GM18508 (cell line): ENCODE measurements around the gene KATNB1.

Source experiments
- ATAC-seq: cut with Tn5 transposase; IDR thresholded peaks from one replicate; pipeline ENCODE4 v1.9.1; 2021; ENCODE audit warnings: moderate number of reproducible peaks; ENCODE audit not compliant: insufficient read depth, unreplicated experiment

Gene KATNB1

DNA sequence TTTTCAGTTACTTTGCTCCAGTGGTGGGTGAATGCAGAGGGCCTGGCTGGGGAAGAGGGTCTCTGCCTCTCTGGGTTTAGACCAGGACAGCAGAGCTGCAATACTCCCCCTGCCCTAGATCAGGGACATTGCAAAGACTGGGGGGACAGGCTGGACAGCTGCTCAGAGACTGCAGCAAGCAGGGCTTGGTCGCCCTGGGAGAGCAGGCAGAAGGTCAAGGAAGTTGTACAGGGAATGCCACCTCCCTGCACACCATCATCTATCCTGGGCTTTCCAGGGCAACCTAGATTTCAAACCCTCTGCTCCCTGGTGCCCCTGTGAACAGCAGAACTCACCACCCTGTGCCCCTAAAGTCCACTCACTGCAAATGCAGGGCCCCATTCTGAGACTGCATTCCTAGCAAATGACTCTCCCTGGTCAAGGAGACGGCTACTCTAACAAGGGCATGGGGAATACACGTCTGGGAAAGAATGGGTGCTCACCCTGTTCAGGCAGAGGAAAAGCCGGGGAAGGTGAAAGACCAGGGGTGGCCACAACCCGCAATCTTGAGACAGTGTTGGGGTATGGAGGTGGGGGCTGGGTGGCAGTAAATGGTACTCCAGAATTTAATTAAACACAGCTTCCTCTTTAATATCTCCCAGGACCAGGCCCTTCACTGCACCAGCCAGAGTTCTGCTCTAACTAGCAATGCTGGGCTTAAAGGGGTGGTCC is 65.7 kb downstream of the KATNB1 start:
- no peak for ATAC-seq

DNA sequence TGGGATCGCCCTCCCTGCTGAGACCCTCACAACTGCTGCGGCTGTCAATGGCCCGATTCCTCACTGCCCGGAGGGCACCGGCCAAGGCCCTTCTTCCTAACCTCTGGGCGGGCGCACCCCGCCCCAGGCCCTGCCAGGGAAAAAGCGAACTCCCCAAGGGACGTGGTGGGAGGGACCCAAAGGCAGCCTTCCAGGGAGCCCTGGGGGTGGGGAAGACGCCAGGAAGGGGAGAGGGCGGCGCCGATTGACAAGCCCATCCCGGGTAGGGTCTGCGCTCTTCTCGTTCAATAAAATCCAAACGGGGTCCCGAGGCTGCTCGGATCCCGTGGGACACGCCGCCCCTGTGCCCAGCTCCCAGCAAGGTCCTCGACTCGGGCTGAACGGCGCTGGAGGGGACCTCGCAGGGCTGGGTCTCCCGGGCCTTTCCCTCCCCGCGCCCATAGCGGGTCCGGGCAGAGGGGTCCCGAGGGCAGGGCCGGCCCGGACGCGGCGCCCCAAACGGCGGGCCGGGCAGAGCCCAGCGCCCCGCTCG is 66.3 kb downstream of the KATNB1 start:
- ATAC-seq, result no peak

DNA sequence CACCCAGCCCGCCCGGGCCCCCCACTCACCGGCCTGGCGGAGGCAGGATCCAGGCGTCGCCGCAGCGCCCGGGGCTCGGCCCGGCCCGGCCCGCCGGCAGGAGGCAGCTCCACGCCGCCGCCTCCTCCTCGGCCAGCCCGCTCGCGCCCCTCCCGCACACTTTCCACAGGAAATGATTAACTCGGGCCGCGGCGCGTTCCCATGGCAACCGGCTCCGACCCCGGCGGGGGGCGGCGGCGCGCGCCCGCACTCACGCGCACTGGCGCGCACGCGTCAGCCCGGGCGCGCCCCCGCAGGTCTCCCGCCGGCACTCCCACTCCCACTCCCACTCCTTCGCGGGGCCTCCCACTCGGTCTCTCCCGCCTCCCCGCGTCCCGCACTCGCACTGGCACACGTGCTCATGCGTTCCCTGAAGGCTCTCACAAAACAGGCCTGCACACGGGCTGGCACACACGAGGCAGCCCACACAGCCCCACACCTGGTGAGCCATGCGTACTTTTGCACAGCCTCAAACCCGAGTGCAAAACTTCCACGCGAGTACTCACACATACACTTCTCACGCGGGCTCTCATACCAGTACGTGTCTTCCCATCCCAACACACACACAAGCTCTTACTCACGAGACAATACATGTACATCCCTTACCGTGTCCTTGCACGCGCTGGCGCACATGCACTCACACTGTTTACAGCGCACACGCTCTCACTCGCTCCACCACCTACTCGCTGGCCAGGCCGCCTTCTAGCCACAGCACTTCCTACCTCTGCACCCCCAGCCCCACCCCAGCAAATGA is 67.0 kb downstream of the KATNB1 start, which contains the start of gene KIFC3:
Gene KIFC3, minus strand, starts transcription at position 151 of the 793 bp plus-strand sequence. CDS start 4,248 bp downstream, outside the sequence.
- no peak for ATAC-seq

DNA sequence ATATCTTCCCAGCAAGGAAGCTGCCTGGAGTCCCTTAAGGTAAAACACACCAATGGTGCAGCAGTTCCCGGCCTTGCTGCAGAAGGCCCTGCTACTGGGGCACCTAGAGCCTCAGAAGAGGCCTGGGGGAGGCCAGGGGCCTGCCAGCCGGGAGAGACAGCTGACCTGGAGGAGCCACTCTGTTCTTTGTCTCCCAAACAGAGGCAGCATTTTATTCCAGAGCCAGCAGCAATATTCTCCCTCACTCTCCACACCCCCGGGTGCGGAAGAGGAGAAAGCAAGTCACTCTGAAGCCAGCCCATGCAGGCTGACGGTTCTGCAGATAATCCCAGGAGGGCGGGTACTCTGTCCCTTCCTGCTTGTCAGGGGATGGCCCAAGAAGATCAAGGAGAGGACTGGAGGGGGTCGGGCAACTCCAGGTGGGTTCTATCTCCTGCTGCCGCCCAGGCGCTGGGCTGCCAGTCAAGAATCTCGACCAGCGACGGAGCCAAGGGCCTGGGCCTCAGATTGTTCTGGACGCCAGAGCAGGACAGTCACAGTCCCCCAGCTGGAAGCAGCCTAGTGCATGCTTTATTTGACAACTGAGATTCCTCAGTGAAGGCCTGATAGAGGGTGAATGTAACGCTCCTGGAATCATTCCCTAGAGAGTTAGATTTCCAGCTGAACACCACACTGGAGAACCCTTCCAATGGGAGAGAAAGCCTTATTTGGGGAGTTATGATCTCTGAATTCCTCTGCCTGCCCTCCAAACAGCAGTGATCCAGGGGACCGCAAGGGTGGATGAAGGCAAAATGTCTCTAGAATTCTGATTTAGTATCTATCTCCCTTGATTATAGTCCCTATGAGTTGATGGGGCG is 67.8 kb downstream of the KATNB1 start:
- ATAC-seq, result no peak

DNA sequence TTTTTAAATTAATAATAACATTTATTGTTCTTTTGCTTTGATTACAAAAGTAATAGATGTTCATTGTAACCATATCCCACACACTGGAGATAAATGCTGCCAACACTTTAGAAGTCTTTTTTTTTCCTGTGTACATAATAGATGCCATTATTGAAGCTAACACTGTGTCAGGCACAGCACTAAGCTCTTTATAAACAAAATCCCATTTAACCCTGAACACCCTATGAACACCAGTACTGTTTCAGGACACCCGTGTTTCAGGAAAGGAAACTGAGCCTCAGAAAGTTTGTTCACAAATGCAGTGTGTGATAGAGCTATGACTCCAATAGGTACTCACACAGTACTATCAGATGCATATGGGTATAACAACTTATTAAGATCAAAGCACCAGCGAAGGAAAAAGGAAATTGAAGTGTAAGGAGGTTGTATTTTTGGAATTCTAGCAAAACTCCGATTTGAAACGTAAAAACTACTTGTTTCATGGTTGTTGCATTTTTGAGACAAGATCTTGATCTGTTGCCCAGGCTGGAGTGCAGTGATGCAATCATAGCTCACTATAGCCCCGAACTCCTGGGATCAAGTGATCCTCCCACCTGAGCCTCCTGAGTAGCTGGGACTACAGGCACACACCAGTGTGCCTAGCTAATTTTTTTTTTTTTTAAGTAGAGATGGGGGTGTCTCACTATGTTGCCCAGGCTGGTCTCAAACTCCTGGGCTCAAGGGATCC is 68.7 kb downstream of the KATNB1 start:
- no peak for ATAC-seq

DNA sequence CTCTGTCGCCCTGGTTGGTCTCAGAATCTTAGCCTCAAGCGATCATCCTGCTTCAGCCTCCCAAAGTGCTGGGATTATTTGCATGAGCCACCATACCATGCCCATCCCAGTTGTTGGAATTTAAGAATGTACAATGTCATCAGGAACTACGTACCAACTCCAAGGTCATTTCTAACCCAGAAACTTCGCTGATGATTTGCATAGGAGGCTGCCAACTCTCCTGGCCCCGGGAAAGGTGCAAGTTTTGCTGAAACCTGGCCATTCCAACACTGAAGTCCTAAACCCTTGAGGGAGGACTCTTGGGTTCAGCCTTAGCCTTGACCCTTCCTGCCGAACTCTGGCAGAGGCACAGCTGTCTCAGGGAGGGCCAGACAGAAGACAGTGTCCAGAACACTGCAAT is 69.6 kb downstream of the KATNB1 start:
- no peak for ATAC-seq
